T-helper 22 cell (primary cell): ENCODE measurements around the gene MAD2L2.
A peak's percentile ranks its signal among the peaks of the same experiment; 100 is the strongest.

Experiments
- DNase-seq: peaks from one replicate; pipeline ENCODE4 v3.0.0-alpha.2; 2020; ENCODE audit warnings: low read depth

Gene MAD2L2

DNA sequence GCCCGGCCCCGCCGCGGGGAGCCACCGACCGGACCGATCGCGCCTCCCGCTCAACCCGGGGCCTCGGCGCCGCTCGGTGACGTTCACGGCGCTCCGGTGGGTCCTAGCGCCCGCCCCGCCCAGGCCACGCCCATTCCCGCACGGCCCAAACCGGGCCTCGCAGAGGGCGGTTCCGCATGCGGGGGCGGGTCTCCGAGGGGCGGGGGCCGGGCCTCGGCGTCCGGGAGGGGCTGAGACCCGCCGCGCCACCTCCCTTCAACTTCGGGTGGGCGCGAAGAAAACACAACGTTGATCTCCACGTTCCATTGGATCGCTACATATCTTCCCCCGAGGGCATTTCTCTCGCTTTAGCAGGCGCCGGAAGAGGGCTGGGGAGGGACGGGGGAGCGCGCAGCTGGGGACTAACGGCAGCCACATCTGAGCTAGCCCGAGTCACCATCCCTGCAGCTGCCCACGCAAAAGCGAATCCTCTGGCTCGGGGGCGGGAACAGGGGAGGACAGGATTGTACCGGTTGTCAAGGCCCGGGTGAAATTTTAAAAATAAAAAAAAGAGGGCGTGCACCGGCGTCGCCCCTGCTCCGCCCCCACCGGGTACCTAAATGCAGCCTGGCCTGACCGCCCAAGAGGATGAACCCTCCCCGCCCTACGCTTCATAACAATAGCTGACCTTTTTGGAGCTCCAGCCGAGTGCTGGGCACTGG, at the start of gene MAD2L2:
MAD2L2 (minus strand) TSS at position 78 of the 701 bp plus-strand sequence. CDS start 547 bp downstream, outside the sequence.
- peak; percentile 86 for DNase-seq

DNA sequence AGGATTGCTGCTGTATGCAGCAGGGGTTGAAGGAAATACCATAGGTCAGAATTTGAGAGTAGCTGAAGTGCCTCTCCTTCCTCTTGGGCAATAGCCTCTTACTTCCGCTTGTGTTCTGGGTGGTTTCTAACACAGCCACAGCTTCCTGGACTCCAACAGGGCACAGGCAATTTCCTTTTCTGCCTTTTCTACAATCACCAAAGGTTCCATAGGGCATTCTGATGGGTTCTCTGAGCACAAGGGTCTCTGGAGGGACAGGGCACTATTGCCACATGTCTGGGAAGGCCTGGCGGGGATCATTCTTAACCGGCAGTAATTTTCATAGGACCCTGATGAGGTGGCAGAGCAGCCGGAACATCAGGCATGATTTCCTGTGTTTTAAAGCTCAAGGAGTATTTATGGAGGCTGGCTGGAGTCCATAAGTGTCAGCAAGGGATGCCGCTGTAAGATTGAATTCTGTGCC, 49.5 kb upstream of the MAD2L2 start:
- DNase-seq, result peak; percentile 18

DNA sequence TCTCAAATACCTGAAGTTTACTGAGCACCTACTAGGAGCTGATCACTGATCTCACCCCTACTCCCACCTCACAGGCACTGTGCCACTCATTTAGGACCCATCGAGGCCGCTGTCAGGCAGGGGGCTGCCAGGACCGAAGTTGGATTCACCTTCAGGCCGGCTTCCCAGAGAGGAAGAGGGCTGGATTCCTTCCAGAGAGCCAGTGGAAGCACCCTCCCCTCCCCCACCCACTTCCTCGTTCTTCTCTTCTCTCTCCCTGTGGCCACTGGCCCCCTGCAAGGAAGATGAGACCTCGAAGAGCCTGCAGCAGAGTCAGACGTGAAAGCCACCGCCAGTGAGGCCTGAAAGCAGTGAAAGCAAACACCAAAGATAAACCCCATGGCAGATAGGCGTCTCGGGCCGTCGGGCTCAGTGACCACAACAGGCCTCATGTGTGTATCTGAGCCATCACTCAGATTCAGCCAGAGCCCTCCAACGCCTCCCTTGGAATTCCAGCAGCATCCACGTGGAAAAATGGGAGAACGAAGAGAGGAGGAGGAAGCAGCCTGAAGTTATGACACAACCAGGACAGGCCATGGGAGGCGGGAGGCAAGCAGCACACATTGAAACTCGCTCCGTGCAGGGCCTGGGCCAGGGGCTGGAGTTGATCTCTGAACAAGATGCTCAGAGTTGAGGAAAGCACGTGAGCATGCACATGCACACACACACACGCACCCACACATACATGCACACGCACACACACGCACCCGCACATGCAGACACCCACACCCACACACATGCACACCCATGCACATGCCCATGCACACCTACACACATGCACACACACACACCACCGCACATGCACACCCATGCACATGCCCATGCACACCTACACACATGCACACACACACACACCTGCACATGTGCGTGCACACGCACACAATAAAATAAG, 48.8 kb upstream of the MAD2L2 start:
- no peak for DNase-seq

DNA sequence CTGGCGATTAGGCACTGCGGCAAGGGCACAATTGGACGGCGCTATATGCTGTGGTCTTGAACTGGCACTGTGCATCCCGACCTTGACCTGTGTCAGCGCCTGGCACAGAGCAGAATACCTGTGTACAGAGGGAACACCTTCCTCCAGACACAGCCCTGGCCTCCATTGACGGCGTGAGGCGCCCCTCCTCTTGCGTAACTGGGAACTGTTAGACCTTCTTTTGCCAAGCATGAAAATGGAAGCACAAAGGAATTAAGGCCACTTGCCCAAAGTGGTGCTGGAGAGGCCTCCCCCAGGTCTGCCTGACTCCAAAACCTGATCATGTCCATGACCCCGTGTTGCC, 48.2 kb upstream of the MAD2L2 start:
- DNase-seq, result no peak

DNA sequence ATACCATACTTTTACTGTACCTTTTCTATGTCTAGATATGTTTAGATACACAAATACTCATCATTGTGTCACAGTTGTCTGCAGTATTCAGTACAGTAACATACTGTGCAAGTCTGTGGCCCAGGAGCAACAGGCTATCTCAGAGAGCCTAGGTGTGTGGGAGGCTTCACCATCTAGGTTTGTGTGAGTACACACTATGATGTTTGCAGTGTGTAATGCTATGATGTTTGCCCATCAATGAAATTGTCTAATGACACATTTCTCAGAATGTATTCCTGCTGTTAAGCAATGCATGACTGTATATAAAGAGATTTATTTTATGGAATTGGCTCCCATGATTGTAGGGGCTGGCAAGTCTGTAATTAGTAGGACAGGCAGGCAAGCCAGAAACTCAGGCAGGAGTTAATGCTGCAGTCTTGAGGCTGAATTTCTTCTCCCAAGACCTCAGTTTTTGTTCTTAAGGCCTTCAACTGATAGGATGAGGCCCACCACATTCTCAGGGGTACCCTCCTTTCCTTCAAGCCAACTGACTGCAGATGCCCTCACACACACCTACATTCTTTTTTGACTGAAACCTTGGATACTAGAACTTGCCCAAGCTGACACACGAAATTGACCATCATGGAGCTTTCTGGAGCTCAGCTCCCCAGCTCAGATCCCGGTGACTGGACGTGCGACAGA, 47.3 kb upstream of the MAD2L2 start:
- DNase-seq, result no peak

DNA sequence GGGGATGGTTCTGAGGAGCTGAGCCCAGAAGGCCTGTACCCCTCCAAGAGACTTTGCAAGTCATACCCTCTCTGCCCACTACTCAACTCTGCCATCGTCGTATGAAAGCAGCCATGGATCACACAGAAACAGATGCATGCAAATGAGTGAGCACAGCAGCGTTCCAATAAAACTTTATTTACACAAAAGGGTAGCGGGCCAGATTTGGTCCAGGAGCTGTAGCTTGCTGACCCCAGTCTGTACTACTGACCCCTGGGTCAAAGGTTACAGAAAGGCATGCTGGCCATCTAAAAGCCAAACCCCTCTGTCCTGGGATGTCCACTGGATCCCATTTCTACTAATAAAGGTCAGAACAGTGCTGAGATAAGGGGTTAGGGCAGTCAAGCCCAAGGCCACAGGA, 46.2 kb upstream of the MAD2L2 start:
- DNase-seq, result no peak

DNA sequence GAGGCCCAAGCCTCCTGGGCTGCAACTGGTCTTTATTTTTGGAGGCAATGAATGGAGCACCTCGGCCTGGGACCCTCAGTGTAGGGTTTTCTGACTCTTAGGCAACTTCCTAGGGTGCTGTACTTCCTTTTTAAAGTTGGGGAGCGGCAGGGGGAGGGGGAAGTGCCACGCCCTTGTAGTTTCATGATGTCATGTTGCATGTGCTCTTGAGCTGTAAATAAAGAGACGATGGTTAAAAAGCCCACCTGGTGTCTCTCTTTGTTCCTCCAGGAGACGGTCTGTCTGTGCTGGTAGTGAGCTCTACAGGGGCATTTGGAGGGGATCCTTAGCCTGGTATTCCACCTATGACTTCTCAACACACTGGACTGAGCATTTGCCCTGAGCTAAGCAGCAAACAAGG, 44.7 kb upstream of the MAD2L2 start:
- no peak for DNase-seq

DNA sequence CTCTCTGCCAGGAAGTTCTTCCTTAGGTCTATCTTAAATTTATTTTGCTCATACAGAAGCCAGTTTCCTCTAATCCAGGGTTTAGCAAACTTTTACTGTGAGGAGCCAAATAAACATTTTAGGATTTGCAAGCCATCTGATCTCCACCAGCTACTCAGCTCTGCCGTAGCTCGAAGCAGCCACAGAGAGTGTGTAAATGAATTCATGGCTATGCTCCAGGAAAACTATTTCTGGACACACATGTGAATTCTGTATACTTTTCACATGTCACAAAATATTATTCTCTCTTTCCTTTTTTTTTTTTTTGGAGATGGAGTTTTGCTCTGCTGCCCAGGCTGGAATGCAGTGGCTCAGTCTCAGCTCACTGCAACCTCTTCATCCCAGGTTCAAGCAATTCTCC, 41.6 kb upstream of the MAD2L2 start:
- DNase-seq, result no peak

DNA sequence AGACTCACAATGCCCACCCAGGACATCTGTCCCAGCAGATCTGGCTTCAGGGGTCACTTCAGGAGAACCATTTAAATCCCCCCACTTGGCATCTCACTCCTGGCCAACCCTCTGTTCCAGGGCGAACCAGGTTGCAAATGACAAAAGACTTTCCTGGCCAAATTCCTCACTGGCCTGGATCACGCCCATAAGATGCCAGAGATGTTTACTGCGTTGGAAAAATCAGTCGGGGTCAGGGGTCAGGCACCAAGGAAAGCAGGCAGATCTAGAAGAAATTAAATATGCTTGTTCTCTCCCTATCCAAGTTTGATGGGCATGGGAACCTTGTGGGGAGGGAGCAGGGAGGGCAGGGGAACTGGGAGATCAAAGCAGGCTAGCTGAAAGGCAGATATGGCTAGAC, 40.4 kb upstream of the MAD2L2 start:
- DNase-seq, result no peak

DNA sequence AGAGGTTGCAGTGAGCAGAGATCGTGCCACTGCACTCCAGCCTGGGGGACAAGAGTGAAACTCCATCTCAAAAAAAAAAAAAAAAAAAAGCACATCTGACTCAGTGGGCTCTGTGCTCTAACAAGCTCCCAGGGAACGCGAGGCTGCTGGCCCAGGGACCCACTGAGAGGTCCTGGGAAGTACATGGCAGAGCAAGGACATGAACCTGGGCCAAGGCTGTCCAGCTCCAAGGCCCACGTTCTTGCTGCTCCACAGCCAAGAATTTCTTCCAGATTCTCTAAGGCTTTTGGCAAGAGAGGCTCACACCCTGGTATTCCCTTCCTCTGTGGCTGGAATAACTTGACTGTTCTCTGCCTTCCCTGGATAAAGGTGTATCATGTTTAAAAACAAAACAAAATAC, 39.6 kb upstream of the MAD2L2 start:
- no peak for DNase-seq

DNA sequence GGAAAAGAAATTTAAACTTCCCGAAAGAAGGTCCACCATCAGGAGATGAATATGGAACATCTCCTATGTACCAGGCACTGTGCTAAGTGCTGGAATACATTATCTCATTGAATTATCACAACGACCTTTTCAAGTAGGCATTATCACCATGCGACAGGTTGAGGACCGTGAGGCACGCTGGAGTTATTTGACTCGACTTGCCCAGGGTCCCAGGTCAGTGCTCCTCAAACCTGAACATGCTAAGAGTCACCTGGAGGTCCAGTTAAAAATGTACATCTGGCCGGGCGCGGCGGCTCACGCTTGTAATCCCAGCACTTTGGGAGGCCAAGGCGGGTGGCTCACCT, 39.1 kb upstream of the MAD2L2 start:
- DNase-seq, result no peak

DNA sequence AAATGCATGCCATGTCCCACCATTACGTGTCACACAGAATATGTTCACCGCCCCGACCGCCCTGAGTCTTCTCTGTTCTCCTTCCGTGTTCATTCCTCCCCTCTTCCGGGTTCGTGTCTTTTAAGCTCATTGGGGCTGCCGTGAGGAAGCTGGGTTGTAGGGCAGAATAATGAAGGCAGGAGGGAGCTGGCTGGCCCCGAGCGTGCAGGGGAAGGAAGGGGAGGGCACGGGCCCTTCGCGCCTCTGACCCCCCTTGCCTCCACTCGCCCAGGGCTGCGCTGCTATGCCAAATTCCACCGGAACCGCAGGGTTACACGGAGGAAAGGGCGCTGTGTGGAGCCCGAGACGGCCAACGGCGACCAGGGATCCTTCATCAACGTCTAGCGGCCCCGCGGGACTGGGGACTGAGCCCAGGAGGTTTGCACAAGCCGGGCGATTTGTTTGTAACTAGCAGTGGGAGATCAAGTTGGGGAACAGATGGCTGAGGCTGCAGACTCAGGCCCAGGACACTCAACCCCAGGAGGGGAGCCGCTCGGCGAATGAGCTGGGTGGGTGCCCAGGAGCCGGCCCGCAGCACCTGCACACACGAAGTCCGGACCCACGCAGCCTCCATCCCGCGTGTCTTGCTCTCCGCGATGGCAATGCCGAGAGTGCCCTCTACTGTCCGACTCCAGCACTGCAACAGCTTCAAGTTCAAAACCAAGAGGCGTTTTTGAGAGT, 38.5 kb upstream of the MAD2L2 start:
- DNase-seq, result peak; percentile 60

DNA sequence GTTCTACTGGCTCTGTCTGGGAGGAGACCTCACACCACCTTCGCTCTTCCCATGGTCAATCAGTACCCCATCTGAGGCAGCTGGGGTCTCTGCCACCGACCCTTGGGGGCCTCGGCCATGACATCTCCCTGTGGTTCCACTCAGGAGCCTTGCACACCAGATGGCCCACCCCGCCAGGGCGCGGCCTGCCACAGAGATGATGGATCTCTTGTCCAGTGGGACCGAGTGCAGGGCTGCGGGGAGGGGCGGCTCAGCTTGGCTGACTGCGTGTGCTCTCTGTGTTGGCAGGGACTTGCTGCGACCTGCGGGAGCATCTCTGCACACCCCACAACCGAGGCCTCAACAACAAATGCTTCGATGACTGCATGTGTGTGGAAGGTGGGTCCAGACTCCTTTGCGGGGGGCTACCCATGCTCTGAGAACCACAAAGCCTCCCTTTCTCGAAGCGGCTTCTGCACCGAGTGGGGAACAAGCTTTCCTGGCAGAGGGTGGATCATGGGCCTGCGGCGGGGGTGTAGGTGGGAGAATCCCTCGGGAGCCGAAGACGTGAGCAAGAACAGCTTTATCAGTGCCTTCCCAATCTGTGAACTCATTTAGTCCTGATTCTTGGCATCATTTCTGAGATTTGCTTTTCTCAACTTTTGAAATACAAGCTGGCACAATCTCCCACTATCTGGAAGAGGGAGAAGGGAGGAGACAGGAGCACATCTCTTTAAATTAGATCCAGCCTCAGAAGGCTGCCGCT, 34.1 kb upstream of the MAD2L2 start:
- DNase-seq, result no peak

DNA sequence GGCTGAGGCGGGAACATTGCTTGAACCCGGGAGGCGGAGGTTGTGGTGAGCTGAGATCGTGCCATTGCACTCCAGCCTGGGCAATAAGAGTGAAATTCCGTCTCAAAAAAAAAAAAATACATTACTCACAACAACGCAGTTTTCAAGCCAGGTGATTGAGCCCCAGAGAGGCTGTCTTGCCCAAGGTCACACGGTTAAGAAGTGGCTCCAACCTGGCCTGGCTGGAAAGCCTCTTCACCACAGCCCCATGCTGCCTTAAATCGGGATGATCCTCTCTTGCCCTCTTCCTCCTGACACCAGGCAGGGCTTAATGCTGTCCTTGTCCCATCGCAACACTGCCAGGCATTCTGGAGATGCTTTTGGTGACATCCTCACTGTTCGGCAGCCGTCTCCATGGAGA, 32.1 kb upstream of the MAD2L2 start:
- no peak for DNase-seq

DNA sequence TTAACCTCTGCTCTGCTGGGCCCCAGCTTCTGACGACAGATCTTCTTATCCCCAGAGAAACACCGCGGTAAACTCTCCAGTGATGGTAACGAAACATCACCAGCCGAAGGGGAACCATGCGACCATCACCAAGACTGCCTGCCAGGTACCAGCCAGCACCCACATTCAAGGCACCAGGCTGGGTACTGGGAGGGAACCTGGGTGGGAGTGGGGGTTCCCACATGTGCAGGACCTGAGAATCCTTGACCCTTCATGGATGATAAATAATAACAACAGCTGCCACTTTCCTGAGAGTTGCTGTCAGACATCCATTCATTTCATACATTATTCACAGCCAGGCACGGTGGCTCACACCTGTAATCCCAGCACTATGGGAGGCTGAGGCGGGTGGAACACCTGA, 31.3 kb upstream of the MAD2L2 start:
- DNase-seq, result no peak

DNA sequence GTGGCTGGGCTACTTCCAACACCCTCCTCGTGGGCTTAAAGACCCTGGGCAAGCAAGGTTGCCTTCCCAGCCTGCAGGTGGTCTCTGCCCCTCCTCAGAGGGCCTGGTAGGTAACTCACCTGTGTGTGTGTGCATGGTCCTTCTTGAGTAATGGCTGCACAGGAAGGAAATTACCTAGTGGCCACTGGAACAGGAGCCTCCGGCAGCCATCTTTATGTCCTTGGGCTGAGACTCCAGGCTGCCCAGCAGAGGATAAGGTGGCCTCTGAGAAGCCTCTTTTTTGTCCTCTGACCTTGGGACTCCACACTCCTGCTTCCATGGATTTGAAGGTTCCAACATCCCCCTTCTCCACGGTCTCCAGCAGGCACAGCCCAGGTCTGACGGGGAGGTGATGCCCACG, 30.5 kb upstream of the MAD2L2 start:
- no peak for DNase-seq

DNA sequence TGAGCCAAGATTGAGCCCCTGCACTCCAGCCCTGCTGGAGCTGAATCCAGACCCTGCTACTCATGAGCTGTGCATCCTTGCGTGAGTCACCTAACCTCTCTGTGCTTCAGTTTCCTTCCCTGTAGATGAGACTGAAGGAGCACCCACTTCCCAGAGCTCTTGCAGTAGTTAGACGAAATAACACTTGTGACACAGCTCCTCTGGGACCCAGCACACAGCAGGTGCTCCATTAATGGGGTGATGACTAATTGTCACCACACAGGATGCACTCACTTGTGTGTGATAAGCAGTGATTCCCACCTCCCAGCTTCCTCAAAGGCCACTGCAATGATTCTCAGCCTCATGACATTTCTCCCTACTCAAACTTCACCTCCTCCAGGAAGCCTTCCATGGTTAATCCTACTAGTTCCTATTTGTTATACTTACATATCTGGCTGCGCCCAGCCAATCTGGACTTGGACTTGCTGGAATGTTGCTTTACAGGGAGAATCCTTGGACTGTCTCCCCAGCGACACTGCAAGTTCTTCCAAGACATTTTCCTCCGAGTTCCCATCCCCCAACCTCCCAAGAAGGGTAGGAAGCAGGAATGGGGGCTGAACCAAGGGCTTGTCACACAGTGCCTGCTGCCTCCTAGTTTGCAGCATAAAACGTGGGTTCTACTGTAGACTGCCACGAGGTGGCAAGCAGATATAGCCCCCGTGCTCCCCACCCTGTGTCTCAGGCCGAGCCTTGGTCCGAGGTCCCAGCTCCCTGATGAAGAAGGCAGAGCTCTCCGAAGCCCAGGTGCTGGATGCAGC, 27.8 kb upstream of the MAD2L2 start:
- no peak for DNase-seq

DNA sequence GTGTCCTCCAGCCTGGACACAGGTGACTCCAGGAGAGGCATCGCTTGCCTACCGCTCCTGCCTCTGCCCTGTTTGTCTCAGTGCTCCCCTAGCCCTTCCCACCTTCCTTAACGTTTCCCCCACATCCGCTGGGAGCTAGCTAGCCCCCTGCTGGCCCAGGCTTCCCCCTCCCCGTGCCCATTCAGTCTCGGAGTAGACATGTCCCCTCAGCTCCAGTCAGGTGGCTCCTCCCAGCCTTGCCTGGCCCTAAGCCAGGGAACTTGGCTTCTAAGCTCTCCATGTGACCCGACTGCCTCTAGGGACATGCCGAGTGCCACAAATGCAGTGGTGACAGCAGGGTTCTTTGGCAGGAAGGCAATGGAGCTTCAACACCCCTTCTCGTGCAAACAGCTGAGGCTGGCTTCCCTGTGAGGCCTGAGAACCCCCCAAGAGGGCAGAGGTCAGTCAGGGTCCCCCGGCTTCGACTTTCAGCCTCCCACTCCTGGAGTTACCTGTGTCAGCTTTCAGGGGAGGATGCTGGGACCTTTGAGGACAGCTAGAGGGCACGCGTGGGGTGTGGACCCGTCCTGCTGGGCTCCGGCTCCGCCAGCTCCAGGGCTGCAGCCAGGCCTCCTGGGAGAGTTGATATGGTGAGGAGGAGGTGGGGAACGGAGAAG, 26.8 kb upstream of the MAD2L2 start:
- DNase-seq, result no peak

DNA sequence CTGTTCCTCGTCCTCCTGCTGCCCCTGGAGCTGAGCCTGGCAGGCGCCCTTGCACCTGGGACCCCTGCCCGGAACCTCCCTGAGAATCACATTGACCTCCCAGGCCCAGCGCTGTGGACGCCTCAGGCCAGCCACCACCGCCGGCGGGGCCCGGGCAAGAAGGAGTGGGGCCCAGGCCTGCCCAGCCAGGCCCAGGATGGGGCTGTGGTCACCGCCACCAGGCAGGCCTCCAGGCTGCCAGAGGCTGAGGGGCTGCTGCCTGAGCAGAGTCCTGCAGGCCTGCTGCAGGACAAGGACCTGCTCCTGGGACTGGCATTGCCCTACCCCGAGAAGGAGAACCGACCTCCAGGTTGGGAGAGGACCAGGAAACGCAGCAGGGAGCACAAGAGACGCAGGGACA, 25.3 kb upstream of the MAD2L2 start:
- DNase-seq, result no peak

DNA sequence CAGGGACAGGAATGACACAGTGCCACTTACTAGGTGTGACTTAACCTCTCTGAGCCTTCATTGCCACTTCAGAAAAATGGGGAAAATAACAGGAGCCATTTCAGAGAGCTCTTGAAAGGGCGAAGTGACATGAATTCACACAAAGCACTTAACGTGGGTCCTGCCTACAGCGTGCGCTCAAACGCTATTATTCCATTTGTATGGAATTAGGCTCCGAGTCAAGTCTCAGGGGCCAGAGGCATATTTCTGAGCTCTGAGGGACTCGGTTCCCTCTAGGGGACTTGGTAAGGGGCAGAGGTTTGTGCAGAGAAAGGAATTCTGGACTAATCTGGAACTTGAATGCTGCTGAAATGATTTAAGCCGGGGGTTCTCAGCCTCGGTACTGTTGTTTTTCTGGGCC, 24.6 kb upstream of the MAD2L2 start:
- DNase-seq, result no peak
